NCI-H82 treated with DMSO at 0.1 percent for 48 hours (cell line): ENCODE measurements around the gene PERCC1.
"Not testable (repeated sequence)": the region's sequence is repeated elsewhere in the genome, so short reads cannot be mapped to it uniquely, and the experiment has no call there.

ENCODE experiments used
- DNase-seq: peaks from one replicate; lab custom pipeline; 2025; ENCODE audit not compliant: unreplicated experiment; lab: John Stamatoyannopoulos, UW

Gene PERCC1

DNA sequence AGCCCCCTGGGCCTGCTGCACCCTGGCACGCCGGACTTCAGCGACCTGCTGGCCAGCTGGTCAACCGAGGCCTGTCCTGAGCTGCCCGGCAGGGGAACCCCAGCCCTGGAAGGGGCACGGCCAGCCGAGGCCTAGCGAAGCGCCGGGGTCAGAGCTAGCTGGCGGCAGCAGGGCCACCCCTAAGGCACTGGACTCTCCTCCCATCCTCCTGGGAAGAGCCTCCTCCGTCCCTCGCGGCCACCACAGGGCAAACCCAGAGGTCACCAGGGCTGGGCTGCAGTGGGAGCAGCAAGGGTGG, 2.3 kb downstream of the PERCC1 start:
- DNase-seq, result no peak

DNA sequence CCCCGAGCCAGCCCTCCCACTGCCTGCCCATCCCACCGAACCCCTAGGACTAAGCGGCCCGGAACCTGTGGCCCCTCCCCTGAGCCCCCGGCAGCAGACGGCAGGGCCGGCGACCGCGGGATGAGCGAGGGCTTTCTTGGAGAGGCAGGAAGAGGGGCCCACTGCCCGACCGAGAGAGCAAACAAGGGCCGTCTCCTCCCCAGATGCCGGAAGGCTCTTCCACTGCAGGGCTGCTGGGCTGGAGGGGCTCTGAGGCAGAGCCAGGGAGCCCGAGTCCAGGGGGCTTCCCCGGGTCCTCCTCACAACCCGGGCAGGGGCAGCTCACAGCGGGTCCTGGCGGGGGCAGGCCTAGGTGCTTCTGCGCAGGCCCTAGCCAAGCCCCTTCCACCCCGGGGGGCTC, 2.9 kb downstream of the PERCC1 start:
- no peak for DNase-seq

DNA sequence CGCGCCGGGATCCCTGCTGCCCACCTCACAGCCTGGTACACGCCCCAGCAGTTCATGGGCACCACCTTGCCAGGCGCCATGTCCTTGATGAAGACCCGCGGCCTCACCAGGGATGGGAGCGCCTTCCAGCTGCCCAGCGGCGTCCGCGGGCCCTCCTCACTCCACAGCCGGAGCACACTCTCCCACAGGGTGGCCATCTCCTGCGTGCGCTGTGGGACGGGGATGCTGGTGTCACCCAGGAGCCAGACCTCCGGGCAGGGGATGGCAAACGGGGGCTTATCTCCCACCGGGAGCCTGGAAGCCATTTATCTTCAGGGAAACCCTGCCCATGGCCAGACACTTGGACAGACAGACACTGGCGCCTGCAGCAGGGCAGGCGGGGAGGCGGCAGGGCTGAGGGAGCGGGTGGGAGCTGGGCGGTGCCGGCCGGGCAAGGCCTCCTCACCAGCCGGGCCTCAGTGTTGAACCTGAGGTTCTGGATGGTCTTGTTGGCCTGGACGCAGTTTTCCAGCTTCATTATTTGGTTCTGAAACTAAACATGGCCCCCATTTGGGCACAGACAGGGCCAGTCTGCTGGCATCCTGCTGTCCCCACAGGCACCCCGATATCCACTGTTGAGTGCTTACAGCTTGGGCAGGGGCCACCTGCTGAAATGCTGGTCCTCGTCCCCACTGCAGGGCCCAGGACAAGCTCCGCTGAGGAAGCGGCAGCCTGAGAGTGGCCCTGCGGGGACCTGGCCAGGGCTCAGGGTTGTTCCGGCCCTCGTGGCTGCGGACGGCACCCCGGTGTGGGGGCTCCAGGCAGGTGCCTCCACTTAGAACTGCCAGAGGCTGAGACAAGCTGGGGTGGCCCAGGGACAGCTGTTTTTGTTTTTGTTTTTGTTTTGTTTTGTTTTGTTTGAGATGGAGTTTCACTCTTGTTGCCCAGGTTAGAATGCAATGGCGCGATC, 4.0 kb downstream of the PERCC1 start:
- no peak for DNase-seq

DNA sequence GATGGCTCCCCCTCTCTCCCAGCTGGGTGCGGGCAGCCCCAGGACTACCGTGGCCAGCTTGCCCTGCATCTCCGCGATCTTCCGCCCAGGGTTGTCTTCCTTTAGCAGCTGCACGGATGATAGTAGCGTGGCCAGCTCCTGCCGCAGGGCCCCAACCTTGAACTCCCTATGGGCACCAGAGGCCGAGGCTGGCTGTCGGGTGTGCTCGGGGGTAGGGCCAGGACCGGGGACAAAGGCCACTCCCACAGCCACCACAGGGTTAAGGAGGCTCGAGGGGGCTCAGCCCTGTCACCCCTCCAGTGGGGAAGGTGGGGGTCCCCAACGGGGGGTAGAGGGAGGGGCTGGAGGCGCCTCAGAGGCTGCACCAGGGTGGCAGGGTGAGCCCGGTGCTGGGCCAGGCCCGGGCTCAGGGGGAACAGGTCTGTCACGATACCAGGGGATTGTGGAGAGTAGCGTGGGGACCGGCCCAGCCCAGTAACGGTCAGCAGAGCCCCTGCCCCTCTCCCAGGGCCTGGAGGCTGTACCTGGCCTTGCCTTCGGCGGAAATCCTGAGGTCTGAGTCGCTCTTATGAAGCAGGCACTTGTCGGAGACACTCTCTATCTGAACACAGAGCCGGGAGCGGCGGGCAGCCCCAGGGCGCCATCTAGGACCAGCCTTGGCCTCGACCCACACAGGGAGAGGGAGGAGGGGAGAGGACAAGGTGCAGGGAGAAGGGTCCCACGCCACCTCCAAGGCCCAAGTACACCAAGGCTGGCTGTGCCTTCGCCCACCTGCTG, 5.2 kb downstream of the PERCC1 start:
- DNase-seq, result no peak

DNA sequence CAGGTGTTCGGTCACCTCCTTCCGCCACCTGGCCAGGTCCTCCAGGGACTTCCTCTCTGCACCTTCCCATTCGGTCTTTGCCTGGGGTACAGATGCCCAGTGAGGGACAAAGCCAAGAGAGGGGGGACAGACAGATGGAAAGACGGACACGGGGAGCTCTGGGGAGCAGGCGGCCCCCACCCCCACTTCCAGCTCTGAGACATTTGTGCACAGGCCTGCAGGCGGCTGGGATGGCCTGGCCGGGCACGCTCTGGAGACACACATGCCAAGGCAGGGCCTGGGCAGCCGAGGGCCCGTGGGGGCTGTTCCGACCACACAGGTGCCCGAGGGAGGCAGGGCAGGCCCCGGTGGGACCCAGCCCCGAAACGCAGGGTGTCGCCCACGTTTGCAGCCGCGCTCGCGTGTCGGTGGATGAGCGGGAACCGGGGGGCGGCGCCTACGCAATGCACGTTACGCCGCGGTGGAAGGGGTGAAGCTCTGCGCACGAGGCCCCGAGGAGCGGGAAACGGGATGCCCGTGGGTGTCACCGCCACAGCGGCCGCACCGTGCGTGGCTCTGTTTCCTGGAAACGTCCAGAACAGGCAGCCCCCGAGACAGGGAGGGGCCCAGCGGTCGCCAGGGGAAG, 6.0 kb downstream of the PERCC1 start:
- no peak for DNase-seq

DNA sequence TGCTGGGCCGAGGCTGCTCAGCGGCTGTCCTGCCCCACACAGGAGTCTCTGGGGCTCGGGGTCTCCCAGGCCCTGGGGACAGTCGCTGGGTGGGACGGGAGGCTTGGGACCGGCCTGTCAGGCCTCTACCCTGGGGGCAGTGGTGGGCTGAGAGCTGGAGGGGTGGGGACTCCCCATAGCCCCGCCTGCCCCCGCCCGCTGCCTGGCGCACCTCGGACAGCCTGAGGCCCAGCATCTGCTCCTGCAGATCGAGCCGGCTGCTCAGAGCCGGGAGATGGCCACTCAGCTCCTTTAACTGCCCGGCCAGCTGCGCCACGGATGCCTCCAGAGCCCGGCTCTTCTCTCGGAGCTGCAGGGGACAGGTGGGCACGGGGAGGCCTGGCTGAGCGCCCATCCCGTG, 6.7 kb downstream of the PERCC1 start:
- no peak for DNase-seq

DNA sequence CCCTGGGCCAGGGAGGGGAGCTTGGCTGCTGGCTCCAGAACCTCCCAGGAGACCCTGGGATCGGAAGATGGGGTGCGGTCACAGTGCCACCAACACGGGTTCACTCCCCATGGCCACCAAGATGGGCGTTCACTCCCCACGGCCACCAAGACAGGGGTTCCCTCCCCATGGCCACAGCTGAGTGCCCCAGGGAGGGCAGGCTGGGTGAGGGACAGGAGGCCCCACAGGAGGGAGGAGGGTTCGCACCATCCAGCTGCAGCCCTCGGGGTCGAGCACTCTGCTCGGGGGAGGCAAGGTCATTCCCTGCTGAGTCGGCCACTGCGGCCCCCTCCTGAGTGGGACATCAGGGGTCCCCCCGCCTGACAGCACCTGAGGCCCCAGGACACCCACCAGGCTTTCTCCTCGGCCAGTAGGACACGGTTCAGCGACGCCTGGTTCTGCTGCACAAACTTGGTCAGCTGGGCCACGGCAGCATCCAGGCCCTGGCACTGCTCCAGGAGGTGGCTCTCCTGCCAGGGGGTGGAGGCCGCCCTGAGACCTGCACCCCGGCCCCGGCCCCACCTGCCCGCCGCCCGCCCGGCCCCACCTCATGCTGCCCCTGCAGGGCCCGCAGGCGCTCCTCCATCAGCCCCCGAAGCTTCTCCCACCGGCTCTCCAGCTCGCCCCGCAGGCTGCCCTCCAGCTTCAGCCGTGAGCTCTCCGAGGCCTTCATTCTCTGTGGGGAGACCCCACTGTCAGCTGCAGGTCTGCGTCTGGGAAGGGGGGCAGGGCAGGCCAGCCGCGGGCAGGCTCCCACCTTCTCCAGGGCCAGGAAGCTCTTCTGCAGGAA, 7.6 kb downstream of the PERCC1 start:
- DNase-seq, result no peak

DNA sequence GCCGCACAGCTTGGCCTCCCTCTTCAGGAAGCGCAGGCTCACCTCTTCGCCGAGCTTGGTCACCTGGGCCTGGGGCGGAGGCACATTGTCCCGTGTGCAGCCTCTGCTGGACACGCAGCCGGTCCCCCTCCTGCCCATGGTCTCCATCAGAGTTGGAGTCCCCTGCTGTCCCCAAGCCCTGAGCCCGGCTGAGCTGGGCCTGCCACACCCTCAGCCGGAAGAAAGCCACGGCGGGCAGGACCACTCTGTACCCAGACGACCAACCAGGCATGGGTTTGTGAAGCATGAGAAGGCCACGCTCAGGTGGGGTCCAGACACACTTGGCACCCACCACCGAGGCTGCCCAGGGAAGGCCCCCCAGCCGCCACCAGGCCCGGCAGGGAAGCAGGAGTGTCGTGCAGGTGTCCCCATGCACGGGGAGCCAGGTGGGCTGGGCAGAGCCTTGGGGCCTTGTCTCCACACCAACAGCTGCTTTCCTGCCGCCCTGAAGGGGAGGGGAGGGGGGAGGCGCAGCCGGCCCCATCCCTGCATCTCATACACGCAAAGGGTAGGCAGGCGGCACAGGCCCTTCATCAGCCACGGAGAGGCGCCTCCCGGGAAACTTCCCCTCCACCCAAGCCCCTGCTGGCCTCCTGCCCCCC, 8.3 kb downstream of the PERCC1 start:
- no peak for DNase-seq

DNA sequence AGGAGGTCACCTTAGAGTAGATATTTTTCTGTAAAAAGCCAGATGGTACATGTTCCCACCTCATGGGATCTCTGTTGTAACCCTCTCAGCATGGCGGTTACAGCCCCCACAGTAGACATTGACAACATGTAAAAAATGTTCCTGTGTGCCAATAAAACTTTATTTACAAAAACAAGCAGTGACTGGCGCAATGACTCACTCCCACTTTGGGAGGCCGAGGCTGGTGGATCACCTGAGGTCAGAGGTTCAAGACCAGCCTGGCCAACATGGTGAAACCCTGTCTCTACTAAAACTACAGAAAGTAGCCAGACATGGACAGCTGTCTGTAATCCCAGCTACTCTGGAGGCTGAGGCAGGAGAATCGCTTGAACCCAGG, 8.8 kb downstream of the PERCC1 start:
- not testable (repeated sequence) for DNase-seq

DNA sequence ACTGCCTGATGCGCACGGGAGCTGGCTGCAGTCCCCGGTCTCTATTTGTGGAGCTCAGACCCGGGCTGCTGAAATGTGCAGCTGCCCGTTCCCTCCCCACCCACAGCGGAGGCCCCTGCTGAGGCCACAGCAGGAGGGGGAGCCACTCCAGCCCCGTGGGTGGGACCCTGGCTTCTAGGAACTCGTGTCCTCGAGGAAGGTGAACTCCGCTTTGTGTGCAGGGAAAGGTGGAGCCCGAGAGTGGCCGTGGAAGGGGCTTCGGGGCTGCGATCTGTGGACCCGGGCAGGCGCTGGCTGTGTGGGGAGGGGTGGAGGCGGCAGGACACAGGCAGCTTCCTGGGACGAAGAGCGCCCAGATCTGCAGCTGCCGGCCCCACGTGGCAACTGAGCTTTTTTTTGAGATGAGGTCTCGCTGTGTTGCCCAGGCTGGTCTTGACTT, 10.5 kb downstream of the PERCC1 start:
- no peak for DNase-seq

DNA sequence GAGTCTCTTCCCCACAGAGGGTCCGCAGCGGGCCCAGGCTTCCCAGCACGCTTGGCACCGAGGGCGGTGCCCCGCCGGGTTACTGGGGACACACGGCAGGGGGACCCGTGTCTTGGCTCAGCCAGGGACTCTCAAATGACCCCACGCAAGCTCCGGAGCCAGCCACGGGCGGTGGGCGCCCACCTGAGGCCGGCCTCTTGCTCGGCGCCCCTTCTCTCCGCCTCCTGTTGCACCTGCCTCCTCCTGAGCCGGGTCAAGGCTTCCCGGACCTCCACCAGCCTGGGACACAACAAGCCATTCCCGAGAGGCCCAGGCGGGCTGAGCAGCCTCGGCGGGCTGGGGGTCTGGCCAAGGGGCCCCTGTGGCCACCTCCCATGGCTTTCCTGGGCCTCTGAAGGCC, 11.8 kb downstream of the PERCC1 start:
- DNase-seq, result no peak

DNA sequence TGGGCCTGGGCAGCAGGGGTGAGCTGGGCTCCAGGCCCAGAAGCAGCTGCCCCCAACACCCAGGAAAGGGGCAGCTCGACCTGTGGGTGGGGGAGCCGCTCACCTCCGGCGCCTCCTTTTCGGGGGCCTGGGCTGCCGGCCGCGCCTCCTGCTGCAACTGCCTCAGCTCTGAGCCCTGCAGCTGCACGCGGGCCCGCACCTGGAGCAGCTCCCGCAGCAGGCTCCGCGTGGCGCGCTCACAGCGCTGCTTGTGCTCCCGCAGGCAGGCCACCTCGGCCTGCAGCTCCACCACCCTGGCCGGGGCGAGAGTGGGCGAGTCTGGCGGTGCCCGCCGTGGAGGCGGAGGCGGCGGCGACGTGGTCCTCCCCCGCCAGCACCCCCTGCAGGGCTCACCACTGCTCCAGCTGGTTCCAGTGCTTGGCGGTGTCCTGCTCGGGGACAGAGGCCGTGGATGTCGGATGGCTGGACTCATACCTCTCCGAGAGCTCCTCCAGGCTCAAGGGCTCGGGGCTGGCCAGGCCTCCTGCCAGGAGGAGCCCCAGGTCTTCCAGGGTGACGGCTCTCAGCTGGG, 12.6 kb downstream of the PERCC1 start:
- no peak for DNase-seq

DNA sequence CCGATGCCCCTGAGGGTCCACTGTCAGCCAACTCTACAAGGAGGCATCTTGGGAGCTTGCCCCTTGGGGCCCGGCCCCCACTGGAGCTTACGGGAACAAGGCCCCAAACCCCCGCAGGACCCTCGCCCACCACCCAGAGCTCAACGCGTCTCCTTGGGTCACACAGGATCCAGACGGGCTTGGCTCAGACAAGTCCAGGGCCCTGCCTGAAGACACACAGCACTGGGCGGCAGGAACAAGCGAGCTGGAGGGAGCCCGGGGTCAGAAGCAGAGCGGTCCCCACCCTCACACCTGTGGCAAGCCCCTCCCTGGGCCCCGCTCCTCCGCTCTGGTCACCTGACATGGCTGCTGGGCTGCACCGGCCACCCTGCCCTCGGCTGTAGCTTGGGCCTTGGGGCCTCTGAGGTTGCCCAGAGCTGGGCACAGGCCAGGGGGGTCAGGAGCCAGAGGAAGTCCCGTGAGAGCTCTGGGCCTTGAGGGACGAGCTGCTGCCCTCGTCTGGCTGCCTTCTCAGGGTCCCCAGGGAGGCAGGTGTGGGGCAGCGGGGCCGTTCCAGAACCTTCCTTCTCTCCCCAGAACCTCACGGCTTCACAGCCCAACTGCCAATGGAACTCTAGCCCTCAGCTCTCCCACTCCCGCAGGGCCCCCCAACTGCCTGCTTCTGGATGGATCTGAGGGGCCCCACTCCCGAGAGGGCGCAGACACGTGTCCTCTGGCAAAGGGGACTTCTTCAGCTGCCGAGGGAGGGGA, 13.3 kb downstream of the PERCC1 start, which contains the start of gene CCDC154:
Gene CCDC154 (minus strand): TSS at position 577 of the 750 bp plus-strand sequence. CDS start 234 bp downstream, at position 343.
- DNase-seq, result no peak

DNA sequence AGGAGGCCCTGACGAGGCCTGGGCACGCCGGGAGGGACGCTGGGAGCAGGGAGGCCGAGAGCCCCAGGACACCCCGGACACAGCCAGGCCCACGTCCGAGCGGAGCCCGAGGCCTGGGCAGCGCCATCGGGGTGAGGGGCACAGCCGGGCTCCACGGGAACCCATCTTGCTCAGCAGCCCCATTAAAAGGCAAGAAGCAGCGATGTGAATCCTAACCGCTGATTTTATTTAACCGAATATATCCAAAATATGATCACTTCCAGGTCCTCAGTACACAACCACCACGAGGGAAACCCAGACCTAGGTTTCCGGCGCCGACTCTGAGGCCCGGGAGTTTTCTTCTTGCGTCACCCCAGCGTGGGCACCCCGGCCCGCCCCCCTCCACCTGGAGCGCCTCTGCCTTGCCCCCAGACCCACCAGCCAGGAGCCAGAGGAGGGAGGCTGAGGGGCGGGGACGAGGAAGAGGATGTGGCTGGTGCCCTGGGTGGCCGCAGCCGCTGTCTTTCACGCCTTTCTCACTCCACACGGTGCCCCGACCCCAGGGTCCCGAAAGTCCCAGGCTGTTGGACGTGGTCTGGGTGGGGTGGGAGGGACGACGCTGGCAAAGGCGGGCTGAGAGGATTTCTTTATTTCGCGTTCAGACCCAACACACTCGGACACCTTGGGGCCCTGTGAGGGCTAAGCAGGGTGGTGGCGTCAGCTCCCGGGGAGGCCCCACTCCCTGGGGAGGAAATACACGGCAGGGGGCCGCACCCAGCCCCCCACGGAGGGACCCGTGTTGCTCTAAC, 14.0 kb downstream of the PERCC1 start:
- DNase-seq, result no peak

DNA sequence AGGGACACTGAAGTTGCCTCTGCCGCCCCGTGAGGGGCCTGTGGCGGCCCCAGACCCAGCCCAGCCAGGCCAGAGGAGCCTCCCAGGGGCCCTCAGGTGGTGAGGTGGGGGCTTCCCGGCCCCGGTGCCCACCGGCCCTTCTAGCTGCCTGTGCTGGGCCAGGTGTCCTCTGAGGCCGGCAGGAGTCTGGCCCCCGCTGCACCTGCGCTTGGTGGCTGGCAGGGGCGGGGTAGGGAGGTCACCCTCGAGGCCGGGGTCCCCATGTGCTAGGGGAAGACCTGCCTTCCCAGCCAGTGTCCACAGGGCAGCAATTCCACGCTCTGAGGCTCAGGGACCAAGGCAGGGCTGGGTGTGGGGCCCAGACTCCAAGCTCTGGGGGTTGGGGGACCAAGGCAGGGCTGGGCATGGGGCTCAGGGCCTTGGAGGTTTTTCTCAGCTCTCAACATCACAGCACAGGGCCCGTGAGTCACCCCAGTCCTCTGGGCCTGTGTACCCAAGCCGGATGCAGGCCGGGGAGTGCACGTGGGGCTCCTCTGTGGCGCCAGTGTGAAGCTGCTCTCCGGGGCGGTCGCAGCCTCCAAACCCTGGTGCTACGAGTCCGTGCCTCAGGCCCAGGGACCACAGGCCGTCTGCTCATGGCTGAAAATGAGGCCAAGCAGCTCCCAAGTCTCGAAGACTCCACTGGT, 14.8 kb downstream of the PERCC1 start:
- DNase-seq, result no peak

DNA sequence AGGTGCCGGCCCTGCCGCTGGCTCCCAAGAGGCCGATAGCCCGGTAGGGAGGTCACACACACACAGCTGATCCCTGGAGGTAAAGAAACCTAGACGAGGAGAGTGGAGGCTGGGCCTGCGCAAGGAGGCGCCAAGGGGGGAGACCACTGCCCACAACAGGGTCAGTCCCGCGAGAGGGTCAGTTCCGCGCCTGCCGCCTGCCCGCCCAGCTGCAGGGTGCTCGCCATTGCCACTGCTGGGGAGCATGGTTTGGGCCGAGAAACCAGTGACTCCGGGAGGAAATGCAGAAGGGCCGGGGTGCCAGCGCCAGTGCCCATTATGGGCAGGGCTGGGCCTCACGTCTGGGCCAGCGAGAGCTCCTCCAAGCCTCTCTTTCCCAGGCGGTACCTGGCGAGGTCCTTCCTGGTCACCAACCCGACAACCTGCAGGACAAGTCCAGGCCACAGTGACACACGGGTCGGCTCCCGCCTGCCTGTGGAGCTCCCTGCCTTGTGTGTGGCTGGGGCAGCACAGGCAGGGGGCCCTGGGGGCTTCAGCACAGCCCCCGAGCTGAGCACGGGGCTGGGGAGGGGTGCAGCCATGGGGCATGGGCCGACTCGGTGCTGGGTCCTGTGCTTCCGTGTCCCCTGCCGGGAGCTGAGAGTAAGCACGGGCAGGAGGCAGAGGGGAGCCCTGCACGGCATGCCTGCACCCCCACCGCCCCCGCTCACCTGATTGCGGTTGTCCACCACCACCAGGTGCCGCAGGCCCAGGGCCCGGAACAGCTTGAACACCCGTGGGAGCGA, 15.6 kb downstream of the PERCC1 start:
- no peak for DNase-seq

DNA sequence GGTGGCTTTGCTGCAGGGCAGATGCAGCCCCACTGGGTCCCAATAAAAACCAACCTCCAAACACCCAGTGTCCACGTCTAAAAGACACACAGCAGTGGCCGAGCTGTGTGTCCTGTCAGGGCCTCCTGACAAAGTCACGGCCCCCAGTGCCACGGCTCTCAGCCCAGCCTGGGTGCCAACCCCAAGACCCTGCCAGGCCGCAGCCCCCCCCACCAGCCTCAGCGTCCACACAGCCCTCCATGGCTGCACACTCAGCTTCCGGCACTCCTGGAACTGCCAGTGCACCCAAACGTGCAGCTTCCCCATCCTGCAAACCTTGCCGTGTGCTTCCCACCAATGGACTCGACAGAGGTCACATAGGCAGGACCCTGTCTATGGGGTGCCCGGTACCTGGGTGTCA, 17.1 kb downstream of the PERCC1 start:
- DNase-seq, result no peak
